ENCODE measurements around the gene WAC. TPM values are rescaled to one million over a fixed set of nuclear protein-coding genes. Genes with fewer than 3 reads are reported as not detected.
A peak's percentile ranks its signal among the peaks of the same experiment; 100 is the strongest.
"Not testable (repeated sequence)": the region's sequence is repeated elsewhere in the genome, so short reads cannot be mapped to it uniquely, and the experiment has no call there.

Gene WAC, protein sequence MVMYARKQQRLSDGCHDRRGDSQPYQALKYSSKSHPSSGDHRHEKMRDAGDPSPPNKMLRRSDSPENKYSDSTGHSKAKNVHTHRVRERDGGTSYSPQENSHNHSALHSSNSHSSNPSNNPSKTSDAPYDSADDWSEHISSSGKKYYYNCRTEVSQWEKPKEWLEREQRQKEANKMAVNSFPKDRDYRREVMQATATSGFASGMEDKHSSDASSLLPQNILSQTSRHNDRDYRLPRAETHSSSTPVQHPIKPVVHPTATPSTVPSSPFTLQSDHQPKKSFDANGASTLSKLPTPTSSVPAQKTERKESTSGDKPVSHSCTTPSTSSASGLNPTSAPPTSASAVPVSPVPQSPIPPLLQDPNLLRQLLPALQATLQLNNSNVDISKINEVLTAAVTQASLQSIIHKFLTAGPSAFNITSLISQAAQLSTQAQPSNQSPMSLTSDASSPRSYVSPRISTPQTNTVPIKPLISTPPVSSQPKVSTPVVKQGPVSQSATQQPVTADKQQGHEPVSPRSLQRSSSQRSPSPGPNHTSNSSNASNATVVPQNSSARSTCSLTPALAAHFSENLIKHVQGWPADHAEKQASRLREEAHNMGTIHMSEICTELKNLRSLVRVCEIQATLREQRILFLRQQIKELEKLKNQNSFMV
- 121 and 142 TPM in 2 replicates for total RNA-seq (2014; rRNA removed; shearing (Covaris generic))

DNA sequence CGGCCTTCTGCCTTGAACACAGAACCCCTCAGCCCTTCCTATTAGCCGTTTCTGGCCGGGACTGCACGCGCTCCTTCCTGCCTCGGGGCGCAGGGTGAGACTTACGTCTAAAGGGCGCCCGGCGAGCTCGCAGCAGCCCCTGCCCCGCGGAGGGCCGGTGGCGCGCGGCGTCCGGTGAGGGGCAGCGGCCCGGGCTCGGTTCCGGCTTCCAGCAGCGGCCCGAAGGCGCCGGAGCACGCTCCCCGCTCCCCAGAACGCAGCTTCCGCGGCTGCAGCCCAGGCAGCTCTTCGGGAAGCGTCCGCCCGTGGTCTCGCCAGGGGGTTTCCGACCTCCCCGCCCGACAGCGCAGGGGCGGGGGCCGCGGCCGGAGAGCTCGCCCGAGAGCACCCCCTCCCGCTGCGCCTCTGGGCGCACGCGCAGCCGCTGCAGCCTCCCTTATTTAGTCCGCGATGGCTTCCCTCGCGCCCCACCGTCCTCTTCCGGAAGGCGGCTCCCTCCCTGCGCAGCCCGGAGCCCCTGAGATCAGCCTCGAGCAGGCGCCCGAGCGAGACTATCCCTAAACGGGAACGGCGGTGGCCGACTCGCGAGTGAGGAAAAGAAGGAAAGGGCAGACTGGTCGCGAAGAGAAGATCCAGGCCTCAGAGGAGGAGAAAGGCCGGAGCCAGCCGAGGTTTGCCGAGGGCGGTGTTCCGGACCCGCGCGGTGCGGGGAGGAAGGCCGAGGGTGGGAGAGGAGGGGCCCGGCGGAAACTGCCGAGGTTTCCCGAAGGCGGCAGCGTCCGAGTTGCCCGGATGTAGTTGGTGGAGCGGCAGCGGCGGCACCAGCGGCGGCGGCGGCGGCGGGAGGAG is at the start of gene WAC:
WAC (plus strand) TSS at position 782 of the 849 bp plus-strand sequence. CDS start 462 bp downstream, outside the sequence.
- peak; percentile 94 for DNase-seq
- no peaks in the 10 kb centered on the region for H3K27me3 ChIP-seq
- no peaks in the 10 kb centered on the region for H3K9me3 ChIP-seq (replicated peaks)
- peak within 1 kb of the TSS; percentile 98 for H3K27ac ChIP-seq
- 0 out of 2 replicates have a peak, but pooled peaks cover 4% of the 10 kb centered on the region for H3K4me1 ChIP-seq
- H3K4me3 ChIP-seq, result peak within 1 kb of the TSS; percentile 84
- H3K36me3 ChIP-seq, result peaks cover 38% of the 10 kb centered on the region

DNA sequence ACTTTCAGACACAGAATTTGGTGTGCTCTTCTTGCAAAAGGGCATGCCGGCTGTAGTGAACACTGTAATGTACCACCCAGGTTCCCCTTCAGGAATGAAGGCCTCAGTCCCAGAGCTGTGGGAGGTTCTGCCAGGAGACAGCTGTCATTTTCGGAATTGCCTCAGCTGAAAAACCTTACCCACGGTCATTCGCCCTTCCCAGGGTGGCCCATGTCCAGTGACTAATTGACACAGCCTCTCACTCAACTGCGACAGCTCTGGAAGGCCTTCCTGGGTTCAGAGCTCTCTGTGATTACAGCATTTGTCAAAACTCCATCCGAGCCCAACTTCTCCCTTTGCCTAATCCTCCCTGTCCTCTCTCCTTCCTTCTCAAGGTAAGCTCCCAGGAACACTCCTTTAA is 43.7 kb upstream of the WAC start:
- H3K27ac ChIP-seq, result no peak overlapping the region
- DNase-seq, result no peak
- no peaks in the 10 kb centered on the region for H3K27me3 ChIP-seq
- no peak overlapping the region for H3K4me3 ChIP-seq
- no peaks in the 10 kb centered on the region for H3K36me3 ChIP-seq
- no peaks in the 10 kb centered on the region for H3K9me3 ChIP-seq (replicated peaks)
- no peaks in the 10 kb centered on the region for H3K4me1 ChIP-seq

DNA sequence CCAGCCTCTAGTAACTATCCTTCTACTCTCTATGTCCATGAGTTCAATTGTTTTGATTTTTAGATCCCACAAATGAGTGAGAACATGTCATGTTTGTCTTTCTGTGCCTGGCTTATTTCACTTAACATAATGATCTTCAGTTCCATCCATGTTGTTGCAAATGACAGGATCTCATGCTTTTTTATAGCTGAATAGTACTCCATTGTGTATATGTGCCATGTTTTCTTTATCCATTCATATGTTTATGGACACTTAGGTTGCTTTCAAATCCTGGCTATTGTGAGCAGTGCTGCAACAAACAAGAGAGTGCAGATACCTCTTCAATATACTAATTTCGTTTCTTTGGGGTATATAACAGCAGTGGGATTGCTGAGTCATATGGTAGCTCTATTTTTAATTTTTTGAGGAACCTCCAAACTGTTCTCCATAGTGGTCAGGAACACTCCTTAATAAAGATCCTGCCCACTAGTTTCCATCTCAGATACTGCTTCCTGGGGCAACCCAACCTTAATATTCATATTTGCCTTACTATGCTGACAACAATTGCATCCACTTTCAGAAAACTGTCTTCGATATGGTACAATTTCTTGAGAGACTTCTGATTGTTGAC is 42.6 kb upstream of the WAC start:
- not testable (repeated sequence) for DNase-seq; H3K4me1 ChIP-seq; H3K4me3 ChIP-seq; H3K27me3 ChIP-seq; H3K27ac ChIP-seq; H3K9me3 ChIP-seq (replicated peaks); H3K36me3 ChIP-seq

DNA sequence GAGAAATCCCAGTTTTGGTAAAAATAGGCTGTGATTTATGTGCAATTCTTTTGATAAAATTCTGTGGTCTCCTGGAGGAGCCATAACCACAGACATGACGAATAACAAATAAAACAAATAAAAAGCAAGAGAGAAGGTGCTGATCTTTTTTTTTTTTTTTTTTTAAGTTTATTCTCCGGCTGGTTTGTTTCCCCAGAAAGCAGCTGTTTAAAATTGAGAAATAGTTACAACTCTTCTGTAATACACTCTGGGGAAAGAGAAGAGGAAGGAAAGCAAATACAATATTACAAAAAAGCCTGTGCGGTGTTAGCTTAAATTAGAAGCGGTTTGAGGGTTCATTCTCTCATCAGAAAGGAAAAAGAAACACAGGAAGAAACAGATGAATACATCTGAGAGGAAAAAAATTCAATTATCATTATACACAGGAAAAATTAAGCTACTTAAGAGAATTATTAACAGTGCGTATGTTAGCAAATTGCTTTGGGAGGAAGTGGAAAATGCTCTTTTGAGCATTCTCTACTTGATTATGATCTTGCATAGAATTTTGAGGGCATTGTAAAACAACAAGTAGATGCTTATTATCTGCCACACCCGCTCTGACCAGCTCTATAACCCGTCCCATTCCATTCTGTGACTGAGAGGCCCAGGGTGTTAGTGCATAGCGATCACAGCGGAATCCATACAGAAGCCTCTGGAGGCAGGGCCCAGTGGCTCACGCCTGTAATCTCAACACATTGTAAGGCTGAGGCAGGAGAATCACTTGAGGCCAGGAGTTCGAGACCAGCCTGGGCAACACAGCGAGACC is 40.6 kb upstream of the WAC start:
- Histone ChIP-seq H3K4me3 (no peak overlapping the region), H3K9me3 (replicated peaks) (no peaks in the 10 kb centered on the region), H3K27me3 (no peaks in the 10 kb centered on the region), H3K27ac (no peak overlapping the region), H3K4me1 (no peaks in the 10 kb centered on the region), H3K36me3 (no peaks in the 10 kb centered on the region)
- no peak for DNase-seq

DNA sequence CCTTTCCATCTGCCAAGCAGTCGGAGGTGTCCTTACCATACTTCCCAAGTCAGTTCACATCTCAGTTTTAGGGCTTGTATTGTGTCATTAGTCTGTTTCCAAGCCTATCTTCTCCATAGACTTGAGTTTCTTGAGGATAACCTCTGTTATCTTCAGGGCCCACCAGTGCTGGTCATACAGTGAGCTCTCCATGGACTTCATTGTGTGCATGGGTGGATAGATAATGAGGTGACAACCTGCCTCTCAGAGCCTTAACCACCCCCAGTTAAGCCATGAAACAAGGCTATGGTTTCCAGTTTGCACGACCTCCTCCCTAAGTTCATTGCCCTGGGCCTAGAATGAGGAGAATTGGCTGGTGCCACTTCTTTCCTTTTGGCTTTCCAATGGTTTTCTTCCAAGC is 38.5 kb upstream of the WAC start:
- H3K9me3 ChIP-seq (replicated peaks), result no peaks in the 10 kb centered on the region
- no peak for DNase-seq
- H3K27me3 ChIP-seq, result no peaks in the 10 kb centered on the region
- H3K4me1 ChIP-seq, result no peaks in the 10 kb centered on the region
- H3K27ac ChIP-seq, result no peak overlapping the region
- H3K36me3 ChIP-seq, result no peaks in the 10 kb centered on the region
- H3K4me3 ChIP-seq, result no peak overlapping the region

DNA sequence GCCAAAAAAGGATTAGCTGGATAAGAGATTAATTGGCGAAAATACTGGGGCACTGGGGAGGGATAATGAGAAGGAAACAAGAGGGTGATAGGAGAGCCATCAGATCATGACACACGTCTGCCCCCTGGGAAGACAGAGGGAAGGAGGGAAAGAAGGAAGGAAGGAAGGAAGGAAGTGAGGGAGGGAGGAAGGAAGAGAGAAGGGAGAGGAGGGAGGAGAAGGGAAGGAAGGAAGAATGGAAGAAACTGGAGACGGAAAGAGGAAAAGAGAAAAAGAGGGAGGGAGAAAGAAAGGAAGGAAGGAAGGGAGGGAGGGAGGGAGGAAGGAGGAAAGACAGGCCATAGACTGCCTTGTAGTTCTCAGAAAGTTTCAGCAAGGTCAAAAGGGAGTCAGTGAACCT is 37.8 kb upstream of the WAC start:
- no peak for DNase-seq
- H3K4me1 ChIP-seq, result no peaks in the 10 kb centered on the region
- no peaks in the 10 kb centered on the region for H3K27me3 ChIP-seq
- H3K27ac ChIP-seq, result no peak overlapping the region
- no peaks in the 10 kb centered on the region for H3K36me3 ChIP-seq
- no peaks in the 10 kb centered on the region for H3K9me3 ChIP-seq (replicated peaks)
- no peak overlapping the region for H3K4me3 ChIP-seq

DNA sequence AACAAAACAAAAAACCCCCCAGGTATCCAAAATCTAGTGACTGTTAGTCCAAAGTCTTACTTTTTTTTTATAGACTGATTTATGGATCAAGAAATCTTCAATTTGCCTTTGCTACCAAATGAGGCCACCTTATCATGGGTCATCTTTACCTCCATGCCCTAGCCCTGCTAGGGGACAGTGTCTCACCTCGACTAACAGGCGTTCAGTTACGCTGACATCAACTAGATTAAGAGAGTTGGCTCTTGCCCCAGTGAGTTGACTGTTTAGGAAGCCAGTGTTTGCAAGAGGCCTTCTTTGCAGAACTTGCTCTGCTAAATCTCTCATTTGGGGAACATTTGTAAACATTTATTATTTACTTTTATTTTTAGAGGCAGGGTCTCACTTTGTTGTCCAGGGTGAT is 36.9 kb upstream of the WAC start:
- no peaks in the 10 kb centered on the region for H3K9me3 ChIP-seq (replicated peaks)
- DNase-seq, result no peak
- no peak overlapping the region for H3K27ac ChIP-seq
- H3K4me1 ChIP-seq, result no peaks in the 10 kb centered on the region
- H3K36me3 ChIP-seq, result no peaks in the 10 kb centered on the region
- no peak overlapping the region for H3K4me3 ChIP-seq
- H3K27me3 ChIP-seq, result no peaks in the 10 kb centered on the region

DNA sequence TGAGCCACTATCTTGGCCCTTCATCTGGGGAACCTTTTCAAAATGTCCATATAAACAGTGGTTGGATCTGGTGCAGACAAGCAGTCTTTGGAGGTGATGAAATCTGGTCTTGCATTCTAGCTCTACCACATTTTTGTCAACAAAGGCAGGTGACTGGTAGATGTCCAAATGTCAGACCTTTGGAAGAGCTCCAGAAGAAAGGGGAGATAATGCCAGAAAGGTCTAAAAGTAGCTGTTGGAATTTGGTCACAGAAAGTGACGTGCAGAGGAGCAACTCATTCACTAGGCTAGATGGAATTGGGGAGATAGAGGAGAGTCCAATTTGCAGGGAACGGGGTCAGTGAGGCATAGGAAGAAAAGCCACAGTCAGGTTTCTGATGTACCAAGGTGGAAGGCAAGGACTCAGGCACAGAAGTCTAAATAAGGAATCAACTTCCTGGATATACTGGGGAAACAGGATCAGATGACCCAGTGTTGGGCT is 36.4 kb upstream of the WAC start:
- no peak overlapping the region for H3K4me3 ChIP-seq
- H3K9me3 ChIP-seq (replicated peaks), result no peaks in the 10 kb centered on the region
- no peak for DNase-seq
- no peaks in the 10 kb centered on the region for H3K36me3 ChIP-seq
- no peak overlapping the region for H3K27ac ChIP-seq
- H3K4me1 ChIP-seq, result no peaks in the 10 kb centered on the region
- no peaks in the 10 kb centered on the region for H3K27me3 ChIP-seq

DNA sequence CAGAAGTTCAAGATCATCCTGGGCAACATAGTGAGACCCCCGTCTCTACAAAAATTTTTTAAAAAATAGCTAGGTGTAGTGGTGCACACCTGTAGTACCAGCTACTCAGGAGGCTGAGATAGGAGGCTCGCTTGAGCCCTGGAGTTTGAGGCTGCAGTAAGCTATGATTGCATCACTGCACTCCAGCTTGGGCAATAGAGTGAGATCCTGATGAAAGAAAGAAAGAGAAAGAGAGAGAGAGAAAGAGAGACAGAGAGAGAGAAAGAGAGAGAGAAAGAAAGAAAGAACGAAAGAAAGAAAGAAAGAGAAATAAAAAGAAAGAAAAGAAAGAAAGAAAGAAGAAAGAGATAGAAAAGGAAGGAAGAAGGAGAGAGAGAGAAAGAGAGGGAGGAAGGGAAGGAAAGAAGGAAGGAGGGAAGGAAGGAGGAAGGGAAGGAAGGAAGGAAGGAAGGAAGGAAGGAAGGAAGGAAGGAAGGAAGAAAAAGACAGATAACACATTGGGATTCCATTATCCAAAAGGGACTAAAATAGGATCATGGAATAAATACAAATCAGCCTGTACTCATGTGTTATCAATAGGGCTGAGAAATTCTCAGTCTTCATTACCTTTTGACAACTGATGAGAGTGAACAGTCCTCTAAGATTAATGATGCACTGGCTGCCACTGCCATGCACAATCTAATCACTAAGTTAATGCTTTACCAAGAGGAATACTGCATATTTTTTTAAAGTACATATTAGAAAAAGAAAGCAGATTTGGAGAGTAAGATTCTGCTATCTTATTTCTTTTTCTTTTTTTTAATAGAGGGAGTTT is 35.4 kb upstream of the WAC start:
- DNase-seq, result no peak
- H3K27me3 ChIP-seq, result no peaks in the 10 kb centered on the region
- no peaks in the 10 kb centered on the region for H3K9me3 ChIP-seq (replicated peaks)
- no peaks in the 10 kb centered on the region for H3K36me3 ChIP-seq
- H3K4me3 ChIP-seq, result no peak overlapping the region
- H3K27ac ChIP-seq, result no peak overlapping the region
- H3K4me1 ChIP-seq, result no peaks in the 10 kb centered on the region

DNA sequence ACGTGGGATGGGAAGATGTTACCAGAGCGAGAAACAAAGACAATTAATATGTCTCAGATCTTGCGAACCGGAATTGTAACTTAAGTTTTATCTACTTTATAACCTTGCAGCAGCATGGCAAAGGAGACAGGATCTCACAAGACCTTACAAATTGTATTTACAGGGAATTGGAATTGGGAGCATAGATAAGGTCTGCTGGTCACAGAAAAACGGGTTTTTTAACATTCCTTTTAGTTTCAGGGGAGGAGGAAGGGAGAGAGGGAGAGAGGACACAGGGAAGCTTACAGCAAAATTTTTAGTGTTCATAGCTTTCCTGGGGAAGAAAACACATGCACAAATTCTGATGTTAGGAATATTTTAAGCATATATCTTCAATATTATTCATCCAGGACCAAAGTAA is 32.7 kb upstream of the WAC start:
- not testable (repeated sequence) for H3K9me3 ChIP-seq (replicated peaks); H3K36me3 ChIP-seq; H3K27me3 ChIP-seq; DNase-seq; H3K4me3 ChIP-seq; H3K4me1 ChIP-seq; H3K27ac ChIP-seq

DNA sequence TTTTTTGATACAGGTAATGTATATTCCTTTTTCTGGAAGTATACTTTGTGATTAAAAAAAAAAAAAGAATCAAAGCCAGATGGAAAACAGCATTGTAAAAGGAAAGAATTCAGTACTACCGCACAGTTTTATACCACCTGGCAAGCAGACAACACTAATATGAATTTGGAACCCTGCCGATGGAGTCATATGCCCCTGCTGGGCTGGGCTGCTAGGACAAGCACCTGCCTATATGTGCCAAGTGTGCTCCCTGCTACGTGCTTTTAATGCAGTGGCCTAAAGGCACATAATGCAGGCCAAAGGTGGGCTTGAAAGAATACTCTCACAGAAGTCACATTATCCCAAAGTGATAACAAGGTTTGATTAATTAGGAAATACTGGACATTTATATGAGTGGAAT is 29.8 kb upstream of the WAC start:
- DNase-seq, result peak in 1 of 2 experiments; percentile 19
- Histone ChIP-seq H3K27ac (no peak overlapping the region), H3K27me3 (no peaks in the 10 kb centered on the region), H3K4me3 (no peak overlapping the region), H3K9me3 (replicated peaks) (no peaks in the 10 kb centered on the region), H3K36me3 (no peaks in the 10 kb centered on the region), H3K4me1 (no peaks in the 10 kb centered on the region)

DNA sequence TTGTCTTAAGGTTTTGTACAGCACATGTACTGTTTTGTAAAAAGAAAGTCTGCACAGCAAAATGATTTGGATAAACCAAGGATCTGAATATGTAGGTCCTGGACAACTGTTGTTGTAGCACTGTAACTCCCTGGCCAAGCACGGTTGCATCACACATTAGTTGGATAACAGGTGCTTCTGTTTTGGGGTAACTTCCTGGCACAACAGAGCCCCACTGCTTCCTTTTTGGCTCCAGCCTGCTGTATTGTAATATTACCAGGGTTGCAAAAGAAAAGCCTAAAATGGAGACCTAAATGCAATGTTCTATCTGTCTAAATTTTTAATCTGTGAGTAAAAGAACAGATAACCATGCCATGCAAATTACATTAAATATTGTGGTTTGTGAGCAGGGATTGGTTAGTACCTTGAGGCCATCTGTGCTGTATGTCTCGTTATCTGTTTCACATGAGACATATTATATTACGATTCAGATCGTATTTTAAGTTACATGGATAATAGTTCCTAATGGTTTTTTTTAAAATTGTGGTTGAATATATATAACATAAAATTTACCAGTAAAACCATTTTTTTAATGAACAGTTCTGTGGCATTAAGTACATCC is 27.5 kb upstream of the WAC start:
- Histone ChIP-seq H3K4me3 (no peak overlapping the region), H3K27me3 (no peaks in the 10 kb centered on the region), H3K9me3 (replicated peaks) (no peaks in the 10 kb centered on the region), H3K36me3 (no peaks in the 10 kb centered on the region), H3K4me1 (no peaks in the 10 kb centered on the region), H3K27ac (no peak overlapping the region)
- peak in 1 of 2 experiments; percentile 20 for DNase-seq

DNA sequence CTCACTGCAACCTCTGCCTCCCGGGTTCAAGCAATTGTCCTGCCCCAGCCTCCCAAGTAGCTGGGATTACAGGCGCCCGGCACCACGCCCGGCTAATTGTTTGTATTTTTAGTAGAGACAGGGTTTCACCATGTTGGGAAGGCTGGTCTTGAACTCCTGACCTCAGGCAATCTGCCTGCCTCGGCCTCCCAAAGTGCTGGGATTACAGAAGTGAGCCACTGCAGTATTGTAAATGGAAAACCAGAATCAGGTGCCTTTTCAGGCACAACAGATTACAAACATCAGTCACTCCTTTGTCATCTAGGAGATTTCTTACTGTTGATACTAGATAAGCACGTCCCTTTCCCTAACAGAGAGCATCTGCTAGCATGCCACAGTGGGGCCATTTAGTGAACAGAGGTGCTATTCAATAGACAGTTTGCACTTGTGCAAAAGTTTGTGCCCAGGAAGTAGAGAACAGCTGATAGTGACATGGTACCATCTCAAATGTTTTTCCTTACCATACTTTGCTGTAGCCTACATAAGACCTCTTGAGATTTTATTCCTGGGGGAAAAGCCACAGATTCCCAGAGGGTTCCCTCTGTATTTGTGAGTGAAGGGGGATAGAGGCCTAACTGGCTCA is 24.5 kb upstream of the WAC start:
- DNase-seq, result peak; percentile 20 to 72
- Histone ChIP-seq H3K9me3 (replicated peaks) (no peaks in the 10 kb centered on the region), H3K36me3 (no peaks in the 10 kb centered on the region), H3K27ac (no peak overlapping the region), H3K4me3 (no peak overlapping the region), H3K27me3 (no peaks in the 10 kb centered on the region), H3K4me1 (no peaks in the 10 kb centered on the region)

Measured in SJCRH30 (cell line).